Neural progenitor cell (in vitro differentiated cells): ENCODE measurements around the gene CYB5A. TPM values are rescaled to one million over a fixed set of nuclear protein-coding genes. Genes with fewer than 3 reads are reported as not detected.

ENCODE experiments used
- DNase-seq: peaks from one replicate; pipeline ENCODE4 v3.0.0-alpha.2; 2016; ENCODE audit warnings: low spot score
- H2AFZ ChIP-seq: fragments of 200-600 bp; sonication (generic); replicated peaks from 2 replicates; pipeline ENCODE4 v1.6.1; 2016; ENCODE audit warnings: antibody characterized with exemption
- H3F3A ChIP-seq: fragments of 200-600 bp; sonication (generic); 2 replicates; pipeline ENCODE4 v1.6.1; 2016; ENCODE audit warnings: antibody characterized with exemption, low read depth
- H3K27ac ChIP-seq: fragments of 200-600 bp; sonication (generic); 2 replicates; pipeline ENCODE4 v1.5.1; 2016; ENCODE audit warnings: mild to moderate bottlenecking
- H3K27me3 ChIP-seq: fragments of 200-600 bp; sonication (generic); 2 replicates; pipeline ENCODE4 v1.6.1; 2016; ENCODE audit warnings: mild to moderate bottlenecking, moderate library complexity
- H3K36me3 ChIP-seq: fragments of 200-600 bp; sonication (generic); 2 replicates; pipeline ENCODE4 v1.5.1; 2016
- H3K4me1 ChIP-seq: fragments of 200-600 bp; sonication (generic); 2 replicates; pipeline ENCODE4 v1.6.1; 2016; ENCODE audit warnings: mixed run types
- H3K4me2 ChIP-seq: fragments of 200-600 bp; sonication (generic); 2 replicates; pipeline ENCODE4 v1.6.1; 2016
- H3K4me3 ChIP-seq: fragments of 200-600 bp; sonication (generic); 2 replicates; pipeline ENCODE4 v1.5.1; 2016
- H3K79me2 ChIP-seq: fragments of 200-600 bp; sonication (generic); 2 replicates; pipeline ENCODE4 v1.6.1; 2016; ENCODE audit warnings: low read depth
- H3K9ac ChIP-seq: fragments of 200-600 bp; sonication (generic); 2 replicates; pipeline ENCODE4 v1.6.1; 2016
- H3K9me3 ChIP-seq: fragments of 200-600 bp; sonication (generic); 2 replicates; pipeline ENCODE4 v1.5.1; 2016; ENCODE audit warnings: low read depth
- H4K20me1 ChIP-seq: fragments of 200-600 bp; sonication (generic); 2 replicates; pipeline ENCODE4 v1.6.1; 2016; ENCODE audit warnings: low read depth
- H3K27ac Mint-ChIP-seq: 3 replicates; pipeline ENCODE4 v1.8.0; 2021; ENCODE audit warnings: mixed read lengths
- H3K27me3 Mint-ChIP-seq: 2 replicates; pipeline ENCODE4 v1.8.0; 2022; ENCODE audit warnings: low read depth, mild to moderate bottlenecking, inconsistent platforms, moderate library complexity, mixed read lengths; ENCODE audit not compliant: insufficient read depth
- H3K36me3 Mint-ChIP-seq: 3 replicates; pipeline ENCODE4 v1.8.0; 2021; ENCODE audit warnings: mixed read lengths
- H3K4me1 Mint-ChIP-seq: 3 replicates; pipeline ENCODE4 v1.8.0; 2021; ENCODE audit warnings: mixed read lengths
- H3K4me3 Mint-ChIP-seq: 3 replicates; pipeline ENCODE4 v1.8.0; 2021; ENCODE audit warnings: mild to moderate bottlenecking, moderate library complexity, mixed read lengths
- H3K9me3 Mint-ChIP-seq: 3 replicates; pipeline ENCODE4 v1.8.0; 2020; ENCODE audit warnings: mixed read lengths
- EZH2 ChIP-seq: fragments of 200-600 bp; sonication (generic); IDR thresholded peaks from 2 replicates; pipeline ENCODE4 v1.6.1; 2017; ENCODE audit warnings: antibody characterized with exemption, mild to moderate bottlenecking, moderate library complexity
- EZH2phosphoT487 ChIP-seq: fragments of 200-600 bp; sonication (generic); IDR thresholded peaks from 2 replicates; pipeline ENCODE4 v1.6.1; 2017; ENCODE audit warnings: antibody characterized with exemption
- total RNA-seq: library from RNA; depleted of rRNA; stranded (reverse); fragments of >200 nt; gene quantifications from 2 replicates; pipeline ENCODE4 v1.2.3, GENCODE V29; 2015; ENCODE audit warnings: low replicate concordance
- TF ChIP-seq, protein P1 (sequence below): fragments of 200-600 bp; sonication (generic); IDR thresholded peaks from 2 replicates; pipeline ENCODE4 v1.5.1; 2017; ENCODE audit warnings: antibody characterized with exemption, mild to moderate bottlenecking

CYB5A gene
- total RNA-seq, 1 donor from 2014 or later, result 33.7 TPM

DNA sequence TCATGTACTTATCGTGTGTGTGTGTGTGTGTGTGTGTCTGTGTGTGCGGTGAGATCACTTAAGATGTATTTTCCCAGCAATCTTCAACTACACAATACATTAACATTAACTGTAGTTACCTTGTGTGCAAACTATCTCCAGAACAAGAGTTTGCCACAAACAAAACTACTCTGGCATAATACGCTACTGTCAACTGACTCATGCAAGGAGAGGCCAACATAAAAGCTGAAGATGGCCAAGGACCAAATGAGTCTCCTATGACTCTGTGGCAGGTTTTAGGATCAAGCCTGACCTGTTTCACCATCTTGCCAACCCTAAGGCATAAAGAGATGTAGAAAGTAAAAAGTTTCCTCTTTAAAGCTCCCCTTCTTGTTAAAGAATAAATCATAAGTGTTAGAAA, 20.1 kb downstream of the CYB5A start:
- H3K79me2 ChIP-seq, result no peaks in the 10 kb centered on the region

DNA sequence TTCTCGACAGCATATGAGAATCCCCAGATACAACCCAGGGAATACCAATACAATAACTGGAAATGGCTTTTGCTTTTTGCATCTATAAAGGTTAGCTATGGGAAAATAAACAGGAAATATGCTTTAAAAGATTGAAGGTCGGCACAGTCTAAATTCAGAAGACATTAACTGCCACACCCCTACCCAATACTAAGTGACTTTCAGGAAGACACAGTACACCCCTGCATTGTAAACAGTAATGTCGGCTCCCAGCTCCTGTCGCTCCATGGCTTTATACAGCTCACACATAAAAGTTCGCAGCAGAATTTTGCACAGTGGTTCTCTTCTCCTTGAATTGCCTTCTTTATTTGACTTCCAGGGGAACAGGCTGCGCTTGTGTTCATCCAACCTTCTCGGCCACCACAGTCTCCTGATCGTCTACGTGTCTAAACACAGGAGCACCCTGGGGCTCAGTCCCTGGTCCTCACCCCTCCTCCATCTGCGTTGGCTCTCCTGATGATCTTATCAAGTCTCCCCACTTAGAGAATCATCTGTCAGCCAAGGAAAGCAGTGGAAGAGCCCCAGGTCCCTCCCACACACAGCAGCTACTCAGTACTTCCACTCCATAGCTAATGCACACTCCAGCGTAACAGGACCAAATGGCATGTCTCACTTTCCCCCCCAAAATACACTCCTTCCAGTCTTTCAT, 22.7 kb downstream of the CYB5A start:
- H3K4me2 ChIP-seq, result no peak overlapping the region
- H3K36me3 ChIP-seq, result no peaks in the 10 kb centered on the region
- H3K27me3 ChIP-seq, result no peaks in the 10 kb centered on the region
- Mint-ChIP-seq H3K4me3 (no peak overlapping the region), H3K27me3 (peaks cover 7% of the 10 kb centered on the region), H3K4me1 (peaks cover 11% of the 10 kb centered on the region), H3K9me3 (no peaks in the 10 kb centered on the region), H3K27ac (no peak overlapping the region), H3K36me3 (peaks cover 7% of the 10 kb centered on the region)
- no peaks in the 10 kb centered on the region for H3K79me2 ChIP-seq
- no peaks in the 10 kb centered on the region for H4K20me1 ChIP-seq
- no peak overlapping the region for H3K9ac ChIP-seq
- H3K9me3 ChIP-seq, result no peaks in the 10 kb centered on the region
- no peaks in the 10 kb centered on the region for H3F3A ChIP-seq
- H3K4me1 ChIP-seq, result no peaks in the 10 kb centered on the region
- H3K27ac ChIP-seq, result no peak overlapping the region
- DNase-seq, result no peak
- no peak overlapping the region for H3K4me3 ChIP-seq
- no peak overlapping the region for H2AFZ ChIP-seq
- no peak for TF ChIP-seq EZH2

More for the DNA sequence above, 20.1 kb downstream of the CYB5A start:
- no peak overlapping the region for H3K4me3 Mint-ChIP-seq
- H3K36me3 ChIP-seq, result no peaks in the 10 kb centered on the region
- H3K4me2 ChIP-seq, result no peak overlapping the region
- no peak for TF ChIP-seq EZH2
- TF ChIP-seq, protein P1, sequence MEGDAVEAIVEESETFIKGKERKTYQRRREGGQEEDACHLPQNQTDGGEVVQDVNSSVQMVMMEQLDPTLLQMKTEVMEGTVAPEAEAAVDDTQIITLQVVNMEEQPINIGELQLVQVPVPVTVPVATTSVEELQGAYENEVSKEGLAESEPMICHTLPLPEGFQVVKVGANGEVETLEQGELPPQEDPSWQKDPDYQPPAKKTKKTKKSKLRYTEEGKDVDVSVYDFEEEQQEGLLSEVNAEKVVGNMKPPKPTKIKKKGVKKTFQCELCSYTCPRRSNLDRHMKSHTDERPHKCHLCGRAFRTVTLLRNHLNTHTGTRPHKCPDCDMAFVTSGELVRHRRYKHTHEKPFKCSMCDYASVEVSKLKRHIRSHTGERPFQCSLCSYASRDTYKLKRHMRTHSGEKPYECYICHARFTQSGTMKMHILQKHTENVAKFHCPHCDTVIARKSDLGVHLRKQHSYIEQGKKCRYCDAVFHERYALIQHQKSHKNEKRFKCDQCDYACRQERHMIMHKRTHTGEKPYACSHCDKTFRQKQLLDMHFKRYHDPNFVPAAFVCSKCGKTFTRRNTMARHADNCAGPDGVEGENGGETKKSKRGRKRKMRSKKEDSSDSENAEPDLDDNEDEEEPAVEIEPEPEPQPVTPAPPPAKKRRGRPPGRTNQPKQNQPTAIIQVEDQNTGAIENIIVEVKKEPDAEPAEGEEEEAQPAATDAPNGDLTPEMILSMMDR, result no peak
- TF ChIP-seq EZH2phosphoT487, result no peak
- peaks cover 4% of the 10 kb centered on the region for H3K36me3 Mint-ChIP-seq
- H3K4me1 Mint-ChIP-seq, result no peaks in the 10 kb centered on the region
- peaks cover 5% of the 10 kb centered on the region for H3K27me3 Mint-ChIP-seq
- DNase-seq, result no peak
- H3K27ac Mint-ChIP-seq, result no peak overlapping the region
- no peaks in the 10 kb centered on the region for H4K20me1 ChIP-seq
- no peaks in the 10 kb centered on the region for H3F3A ChIP-seq
- H3K4me3 ChIP-seq, result no peak overlapping the region
- H2AFZ ChIP-seq, result no peak overlapping the region
- H3K9me3 ChIP-seq, result no peaks in the 10 kb centered on the region
- no peaks in the 10 kb centered on the region for H3K27me3 ChIP-seq
- H3K9ac ChIP-seq, result no peak overlapping the region
- H3K27ac ChIP-seq, result no peak overlapping the region
- no peaks in the 10 kb centered on the region for H3K9me3 Mint-ChIP-seq
- H3K4me1 ChIP-seq, result no peaks in the 10 kb centered on the region

DNA sequence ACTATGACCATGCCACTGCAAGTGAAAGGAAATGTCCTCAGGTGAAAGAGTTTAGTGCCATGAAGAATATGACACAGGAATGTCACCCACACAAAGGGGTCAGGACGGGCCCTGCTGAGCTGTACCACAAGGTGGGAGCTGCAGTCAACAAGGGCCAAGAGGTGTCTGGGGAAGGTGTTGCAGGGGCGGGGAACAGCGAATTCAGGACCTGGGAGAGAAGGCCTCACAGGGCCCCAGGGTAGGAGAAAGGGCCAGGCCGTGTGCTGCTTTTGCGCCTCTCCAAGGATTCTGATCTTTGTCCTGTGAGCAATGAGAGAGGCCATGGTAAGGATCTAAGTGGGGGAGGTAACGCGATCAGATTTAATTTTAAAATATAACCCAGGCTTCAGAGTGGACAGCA, 23.6 kb downstream of the CYB5A start:
- Histone ChIP-seq H3K27me3 (no peaks in the 10 kb centered on the region), H2AFZ (no peak overlapping the region), H3K79me2 (no peaks in the 10 kb centered on the region), H3F3A (no peaks in the 10 kb centered on the region), H3K27ac (no peak overlapping the region), H3K9me3 (no peaks in the 10 kb centered on the region), H3K9ac (no peak overlapping the region), H3K4me3 (no peak overlapping the region), H3K36me3 (no peaks in the 10 kb centered on the region), H3K4me2 (no peak overlapping the region), H3K4me1 (no peaks in the 10 kb centered on the region), H4K20me1 (no peaks in the 10 kb centered on the region)
- DNase-seq, result no peak
- Mint-ChIP-seq H3K27me3 (peaks cover 4% of the 10 kb centered on the region), H3K36me3 (peaks cover 9% of the 10 kb centered on the region), H3K4me1 (peaks cover 11% of the 10 kb centered on the region), H3K4me3 (no peak overlapping the region), H3K27ac (no peak overlapping the region), H3K9me3 (no peaks in the 10 kb centered on the region)
- TF ChIP-seq EZH2 (no peak), EZH2phosphoT487 (no peak)
- TF ChIP-seq, protein P1, result no peak

DNA sequence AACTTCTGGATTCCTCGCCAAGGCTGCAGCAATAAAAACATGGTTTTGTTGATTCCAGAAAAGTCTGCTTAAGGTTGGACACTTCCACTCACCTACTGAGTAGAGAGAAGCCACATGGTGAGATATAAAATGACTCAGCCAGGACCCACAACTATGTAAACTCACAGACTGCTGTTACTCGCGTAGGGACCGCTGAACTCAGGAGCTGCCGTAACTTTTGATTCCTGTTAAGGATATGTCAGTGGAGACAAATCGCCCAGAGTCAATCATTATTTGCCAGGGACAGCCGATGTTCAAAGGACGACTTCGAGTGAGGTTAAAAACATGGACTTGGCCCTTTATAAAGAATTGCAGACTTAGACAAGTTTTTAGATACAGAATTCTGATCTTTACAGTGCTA, 25.6 kb downstream of the CYB5A start:
- H3K27ac Mint-ChIP-seq, result no peak overlapping the region
- peaks cover 13% of the 10 kb centered on the region for H3K4me1 Mint-ChIP-seq

More for the DNA sequence above, 25.6 kb downstream of the CYB5A start:
- no peaks in the 10 kb centered on the region for H3K36me3 ChIP-seq
- H3K4me3 ChIP-seq, result no peak overlapping the region
- no peak overlapping the region for H3K4me2 ChIP-seq
- H3K27ac ChIP-seq, result no peak overlapping the region
- no peaks in the 10 kb centered on the region for H4K20me1 ChIP-seq
- no peak for DNase-seq
- H3K27me3 Mint-ChIP-seq, result peaks cover 4% of the 10 kb centered on the region
- no peaks in the 10 kb centered on the region for H3K27me3 ChIP-seq
- TF ChIP-seq EZH2 (no peak), EZH2phosphoT487 (no peak)
- TF ChIP-seq, protein P1, result no peak
- H3K79me2 ChIP-seq, result no peaks in the 10 kb centered on the region
- no peak overlapping the region for H3K9ac ChIP-seq
- H3K9me3 ChIP-seq, result no peaks in the 10 kb centered on the region
- H3K9me3 Mint-ChIP-seq, result no peaks in the 10 kb centered on the region
- H3K4me1 ChIP-seq, result no peaks in the 10 kb centered on the region
- peaks cover 13% of the 10 kb centered on the region for H3K36me3 Mint-ChIP-seq
- H2AFZ ChIP-seq, result no peak overlapping the region
- no peaks in the 10 kb centered on the region for H3F3A ChIP-seq
- H3K4me3 Mint-ChIP-seq, result no peak overlapping the region
